DMS 273 (cell line): Measurements from ENCODE around the gene USP11.

Source experiments
- DNase-seq: peaks from one replicate; lab custom pipeline; 2025; ENCODE audit not compliant: unreplicated experiment; lab: John Stamatoyannopoulos, UW

The USP11 gene

DNA sequence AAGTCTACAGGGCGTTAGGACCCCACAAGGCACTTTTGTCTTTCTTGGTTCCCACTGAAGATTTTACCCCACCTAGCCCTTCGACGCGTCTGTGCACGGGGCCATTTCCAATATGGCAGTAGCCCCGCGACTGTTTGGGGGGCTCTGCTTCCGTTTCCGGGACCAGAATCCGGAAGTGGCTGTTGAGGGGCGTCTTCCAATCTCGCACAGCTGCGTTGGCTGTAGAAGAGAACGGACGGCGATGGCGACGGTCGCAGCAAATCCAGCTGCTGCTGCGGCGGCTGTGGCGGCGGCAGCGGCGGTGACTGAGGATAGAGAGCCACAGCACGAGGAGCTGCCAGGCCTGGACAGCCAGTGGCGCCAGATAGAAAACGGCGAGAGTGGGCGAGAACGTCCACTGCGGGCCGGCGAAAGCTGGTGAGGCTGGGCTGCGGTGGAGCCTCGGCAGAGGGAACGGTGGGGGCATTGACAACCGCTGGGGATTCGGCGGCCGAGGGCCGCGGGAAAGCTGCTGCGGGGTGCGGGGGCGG lies at the start of gene USP11:
Gene USP11, plus strand, starts transcription at position 207 of the 530 bp plus-strand sequence. Its CDS starts 35 bp downstream, at position 242.
- DNase-seq: peak; percentile 75

DNA sequence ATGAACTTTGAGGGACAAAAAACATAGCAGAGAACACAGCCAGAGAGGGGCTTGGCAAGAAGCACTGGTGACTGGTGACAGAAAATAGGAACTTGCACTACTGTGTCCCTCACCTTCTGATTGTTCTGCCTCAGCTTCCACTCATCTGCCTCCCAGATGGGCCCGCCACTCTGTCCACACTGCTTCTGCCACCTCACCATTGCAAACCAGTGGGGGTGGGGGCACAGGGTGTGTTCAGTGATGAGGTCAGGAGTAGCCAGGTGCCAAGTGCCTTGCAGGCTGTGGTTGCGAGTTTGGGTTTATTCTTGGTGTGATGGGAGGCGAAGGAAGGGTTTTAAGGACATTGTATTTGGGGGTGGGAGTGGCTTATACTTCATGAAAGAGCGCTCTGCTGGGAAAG lies 48.3 kb upstream of the USP11 start:
- DNase-seq: no peak

DNA sequence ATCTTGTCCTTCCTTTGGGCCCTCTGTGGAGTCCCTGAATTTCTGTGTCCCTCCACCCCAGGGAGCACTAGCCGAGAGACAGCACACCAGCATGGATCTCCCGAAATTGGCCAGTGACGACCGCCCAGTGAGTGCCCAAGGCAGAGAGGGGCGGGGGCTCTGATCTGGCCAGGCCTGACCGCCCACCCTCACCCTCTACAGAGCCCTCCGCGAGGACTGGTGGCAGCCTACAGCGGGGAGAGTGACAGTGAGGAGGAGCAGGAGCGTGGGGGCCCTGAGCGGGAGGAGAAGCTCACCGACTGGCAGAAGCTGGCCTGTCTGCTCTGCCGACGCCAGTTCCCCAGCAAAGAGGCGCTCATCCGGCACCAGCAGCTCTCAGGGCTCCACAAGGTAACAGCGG lies 47.6 kb upstream of the USP11 start:
- no peak for DNase-seq

DNA sequence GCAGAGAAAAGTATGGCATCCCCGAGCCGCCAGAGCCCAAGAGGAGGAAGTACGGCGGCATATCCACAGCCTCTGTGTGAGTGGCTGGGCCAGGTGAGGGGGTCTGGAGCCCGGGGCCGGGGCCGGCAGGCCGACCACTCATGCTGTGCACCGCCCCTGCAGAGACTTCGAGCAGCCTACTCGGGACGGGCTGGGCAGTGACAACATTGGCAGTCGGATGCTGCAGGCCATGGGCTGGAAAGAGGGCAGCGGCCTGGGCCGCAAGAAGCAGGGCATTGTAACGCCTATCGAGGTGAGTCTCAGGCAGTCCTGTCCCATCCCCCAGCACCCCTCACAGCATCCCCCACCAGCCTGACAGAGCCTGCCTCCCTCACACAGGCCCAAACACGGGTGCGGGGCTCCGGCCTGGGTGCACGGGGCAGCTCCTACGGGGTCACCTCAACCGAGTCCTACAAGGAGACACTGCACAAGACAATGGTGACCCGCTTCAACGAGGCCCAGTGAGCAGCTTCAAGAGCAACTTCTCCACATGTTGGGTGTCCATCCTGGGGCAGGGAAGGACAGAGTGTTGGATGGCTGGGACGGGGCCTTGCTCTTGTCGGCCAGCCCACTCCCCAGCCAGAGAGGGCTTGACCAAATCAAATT lies 46.6 kb upstream of the USP11 start:
- no peak for DNase-seq

DNA sequence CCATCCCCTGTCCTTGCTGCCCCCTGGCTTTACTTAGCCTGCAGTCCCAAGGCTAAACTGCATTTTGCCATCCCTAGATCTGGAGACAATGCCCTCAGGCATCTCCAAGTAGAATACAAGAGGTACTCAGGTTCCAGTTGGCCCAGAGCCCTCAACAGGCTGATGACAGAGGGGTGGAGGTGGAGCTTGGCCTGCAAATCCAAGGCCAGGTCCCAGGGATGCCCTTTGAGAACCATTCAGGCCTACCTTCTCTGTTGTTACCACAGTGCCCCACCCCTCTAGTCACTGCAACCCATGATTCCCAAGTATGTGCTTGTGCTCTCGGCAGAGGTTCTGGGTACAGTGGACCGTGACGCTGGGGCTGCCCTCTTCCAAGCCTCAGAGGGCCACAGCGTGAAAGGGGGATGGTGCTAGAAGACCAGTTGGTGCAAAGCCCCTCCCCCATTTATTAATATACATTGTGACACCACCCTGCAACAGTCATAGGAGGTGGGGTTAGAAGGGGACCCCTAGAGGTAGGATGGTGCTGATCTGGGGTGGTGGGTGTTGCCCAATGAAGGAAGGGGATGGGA lies 45.6 kb upstream of the USP11 start:
- DNase-seq: peak; percentile 37

DNA sequence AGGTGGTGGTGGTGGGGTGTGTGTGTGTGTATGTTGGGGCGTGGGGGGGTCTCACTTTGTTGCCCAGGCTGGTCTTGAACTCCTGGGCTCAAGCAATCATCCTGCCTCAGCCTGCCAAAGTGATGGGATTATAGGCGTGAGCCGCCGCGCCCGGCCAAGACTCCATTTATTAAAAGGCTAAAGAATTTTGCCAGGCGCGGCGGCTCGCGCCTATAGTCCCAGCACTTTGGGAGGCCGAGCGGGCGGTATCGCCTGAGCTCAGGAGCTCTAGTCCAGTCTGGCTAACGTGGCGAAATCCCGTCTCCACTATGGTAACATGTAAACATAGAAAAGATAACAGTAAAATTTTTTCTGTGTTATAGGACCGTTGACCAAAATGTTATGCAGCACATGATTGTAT lies 42.9 kb upstream of the USP11 start:
- DNase-seq: no peak

DNA sequence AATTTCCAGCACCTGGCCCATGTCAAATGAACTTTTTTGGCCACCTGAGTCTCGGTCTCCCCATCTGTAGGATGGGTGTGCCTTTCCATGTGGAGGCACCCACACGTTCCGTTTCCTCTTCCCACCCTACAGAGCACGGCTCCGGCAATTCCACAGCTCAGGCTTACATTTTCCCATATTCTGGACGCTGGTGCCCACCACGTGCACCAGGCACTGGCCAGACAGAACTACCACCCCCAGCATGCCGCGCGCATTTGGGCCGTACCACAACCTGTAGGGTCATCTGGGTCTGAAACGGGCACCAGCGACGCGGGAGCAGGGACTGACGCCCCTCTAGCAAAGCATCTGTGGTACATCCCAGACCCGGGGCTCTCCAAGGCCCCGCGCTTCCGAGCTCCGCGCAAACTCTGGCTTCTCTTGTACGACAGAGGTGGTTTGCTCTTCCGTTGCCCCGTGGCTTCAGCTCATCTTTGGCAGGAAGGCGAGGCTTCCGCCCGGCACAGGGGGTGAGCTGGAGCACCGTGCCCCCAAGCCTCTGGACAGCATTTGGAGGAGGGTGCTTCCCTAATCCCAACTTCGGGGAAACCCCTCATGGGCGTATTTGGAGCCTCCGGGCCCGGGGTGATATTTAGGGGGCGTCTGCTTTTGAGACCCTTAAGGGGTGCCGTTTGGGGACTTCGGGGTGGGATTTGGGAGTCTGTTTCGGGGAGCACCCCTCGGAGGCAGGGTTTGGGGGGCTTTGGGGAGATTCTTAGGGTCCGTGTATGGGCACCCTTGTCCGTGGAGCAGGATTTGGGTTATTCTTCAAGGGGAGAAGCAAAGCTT lies 42.2 kb upstream of the USP11 start:
- DNase-seq: peak; percentile 97

DNA sequence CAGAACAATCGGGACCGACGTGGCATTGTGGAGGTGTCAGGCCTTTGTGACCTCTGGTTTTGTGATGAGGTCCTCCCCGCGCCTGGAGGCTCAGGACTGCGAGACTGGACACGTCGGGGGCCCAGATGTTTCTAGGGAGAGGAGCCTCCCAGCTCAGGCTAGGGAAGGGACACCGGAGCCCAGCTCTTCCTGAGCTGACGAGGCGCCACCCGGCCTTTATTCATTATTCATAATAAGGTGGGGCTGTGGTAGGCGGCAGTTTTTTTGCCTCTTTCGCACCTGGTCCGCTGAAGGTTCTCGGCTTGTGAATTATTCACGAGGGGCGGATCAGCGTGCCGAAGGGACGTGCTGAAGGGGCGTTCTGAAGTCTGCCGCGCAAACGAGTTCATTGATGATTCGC lies 41.5 kb upstream of the USP11 start:
- peak; percentile 69 for DNase-seq

DNA sequence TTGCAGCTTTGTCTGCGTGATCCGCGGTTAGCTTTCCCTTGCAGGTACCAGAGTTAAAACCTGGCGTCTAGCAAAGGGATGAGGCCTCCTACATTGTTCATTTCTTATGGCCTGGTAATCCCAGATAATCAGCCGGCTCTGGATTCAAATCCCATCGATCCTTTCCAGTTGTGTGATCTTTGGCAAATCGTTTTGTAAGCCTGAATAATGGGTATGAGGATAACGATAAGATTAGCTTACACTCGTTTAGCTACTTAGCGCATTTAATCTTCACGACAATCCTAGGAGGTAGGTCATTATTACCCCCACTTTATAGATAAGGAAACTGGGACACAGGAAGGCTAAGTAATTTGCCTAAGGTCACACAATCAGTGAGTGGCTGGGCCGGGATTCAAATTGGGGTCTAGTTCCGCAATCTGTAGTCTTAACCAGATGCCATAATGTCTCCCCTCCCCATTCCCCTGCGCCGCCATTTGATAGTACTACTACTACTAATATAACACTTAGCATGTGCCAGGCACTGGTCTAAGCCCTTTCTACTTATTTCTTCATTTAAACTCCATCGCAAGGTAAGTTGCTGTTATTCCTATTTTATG lies 40.9 kb upstream of the USP11 start:
- DNase-seq: peak; percentile 31

DNA sequence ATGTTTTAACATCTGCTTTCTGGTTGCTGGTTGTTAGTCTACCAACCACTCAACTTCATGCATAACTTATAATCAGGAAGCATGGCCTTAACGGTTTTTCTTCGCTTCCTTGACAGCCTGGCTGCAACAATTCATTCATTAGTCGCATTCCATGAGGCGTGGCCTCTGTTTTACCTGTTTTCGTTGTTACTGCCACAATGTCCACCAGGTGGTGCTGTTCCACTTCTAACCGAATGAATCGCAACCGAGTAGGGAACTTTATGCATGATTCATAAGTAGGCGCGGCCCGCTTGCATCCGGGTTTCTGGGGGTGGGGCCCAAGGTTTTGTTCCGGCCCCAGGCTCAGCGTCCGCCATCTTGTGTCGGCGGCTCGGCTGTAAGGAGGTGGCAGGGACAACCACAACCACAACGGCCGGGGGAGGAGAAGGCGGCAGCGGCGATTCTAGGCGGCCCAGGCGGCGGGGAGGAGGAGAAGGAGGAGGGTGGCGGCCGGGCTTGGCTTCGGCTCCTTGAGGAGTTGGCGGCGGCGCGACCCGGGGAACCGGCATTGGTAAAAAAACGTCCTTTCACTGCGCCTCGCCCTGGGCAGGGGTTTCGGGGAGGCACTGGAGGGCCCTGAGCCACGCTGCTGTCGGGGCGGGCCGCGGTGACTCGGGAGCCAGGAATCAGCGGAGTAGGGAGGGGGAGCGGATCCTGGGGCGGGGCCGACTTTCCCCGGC lies 39.2 kb upstream of the USP11 start, which contains the start of gene UBA1:
Gene UBA1, plus strand, starts transcription at position 355 of the 719 bp plus-strand sequence. CDS start 4,974 bp downstream, outside the sequence.
- DNase-seq: peak; percentile 100

DNA sequence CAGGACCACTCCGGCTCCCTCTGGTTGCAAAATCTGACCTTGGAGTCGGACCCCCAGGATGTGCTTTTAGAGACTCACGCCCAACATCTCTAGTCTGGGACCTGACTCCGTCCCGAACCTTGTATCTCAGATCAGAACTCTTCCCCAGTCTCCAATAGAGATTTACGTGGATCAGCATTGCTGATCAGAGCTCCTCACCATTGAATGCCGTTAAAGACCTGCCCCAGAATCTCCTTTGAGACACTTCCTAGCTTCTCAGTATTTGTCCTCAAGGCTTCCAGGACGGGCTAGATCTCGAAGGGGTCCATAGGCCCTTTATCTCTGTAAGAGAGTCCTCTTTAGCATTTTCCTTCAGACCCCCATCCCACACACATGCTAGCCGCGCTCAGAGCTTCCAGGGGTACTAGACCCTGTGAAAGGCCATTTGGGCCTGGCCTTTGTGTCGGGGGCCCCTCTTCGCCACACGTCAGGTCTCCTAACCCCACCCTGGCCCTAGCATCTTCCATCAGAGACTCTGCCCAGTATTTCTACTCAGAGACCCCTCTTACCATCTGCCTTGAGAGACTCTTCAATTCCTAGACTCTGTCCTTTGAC lies 38.5 kb upstream of the USP11 start:
- DNase-seq: peak; percentile 52

DNA sequence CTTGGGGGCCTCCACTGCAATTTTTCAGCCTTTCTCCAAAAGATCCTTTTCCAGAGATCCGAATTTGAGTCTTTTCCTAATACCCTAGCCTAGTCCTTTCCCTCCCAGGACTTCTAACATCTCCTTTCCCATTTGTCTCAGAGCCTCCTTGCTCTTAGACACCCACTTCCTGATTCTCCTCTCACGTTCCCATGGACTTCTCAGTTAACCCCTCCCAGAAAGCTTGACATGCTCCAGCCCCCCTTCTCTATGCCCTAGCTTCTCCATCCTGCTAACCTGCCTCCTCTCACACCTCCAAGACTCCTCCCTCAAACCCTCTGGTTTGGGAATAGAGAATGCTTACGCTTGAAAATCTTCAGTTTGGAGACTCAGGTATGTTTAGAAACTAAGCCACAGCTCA lies 36.7 kb upstream of the USP11 start:
- no peak for DNase-seq

DNA sequence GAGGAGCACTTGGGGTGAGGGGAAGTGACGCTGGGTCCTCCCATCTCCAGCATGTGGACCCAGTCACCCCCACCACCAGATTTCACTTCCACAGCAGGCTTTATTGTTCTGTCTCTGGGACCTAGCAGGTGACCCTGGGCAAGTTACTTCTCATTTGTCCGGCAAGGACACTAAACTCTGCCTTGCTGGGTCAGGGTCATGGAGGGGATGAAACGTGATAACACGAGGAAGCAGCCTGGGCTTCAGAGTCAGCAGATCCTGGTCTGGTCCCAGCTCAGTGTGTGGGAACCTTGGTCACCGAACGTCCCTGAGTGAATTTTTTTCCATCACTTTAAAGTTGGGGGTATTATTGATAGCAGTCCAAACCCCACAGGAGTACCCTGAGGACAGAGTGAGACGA lies 35.3 kb upstream of the USP11 start:
- no peak for DNase-seq

DNA sequence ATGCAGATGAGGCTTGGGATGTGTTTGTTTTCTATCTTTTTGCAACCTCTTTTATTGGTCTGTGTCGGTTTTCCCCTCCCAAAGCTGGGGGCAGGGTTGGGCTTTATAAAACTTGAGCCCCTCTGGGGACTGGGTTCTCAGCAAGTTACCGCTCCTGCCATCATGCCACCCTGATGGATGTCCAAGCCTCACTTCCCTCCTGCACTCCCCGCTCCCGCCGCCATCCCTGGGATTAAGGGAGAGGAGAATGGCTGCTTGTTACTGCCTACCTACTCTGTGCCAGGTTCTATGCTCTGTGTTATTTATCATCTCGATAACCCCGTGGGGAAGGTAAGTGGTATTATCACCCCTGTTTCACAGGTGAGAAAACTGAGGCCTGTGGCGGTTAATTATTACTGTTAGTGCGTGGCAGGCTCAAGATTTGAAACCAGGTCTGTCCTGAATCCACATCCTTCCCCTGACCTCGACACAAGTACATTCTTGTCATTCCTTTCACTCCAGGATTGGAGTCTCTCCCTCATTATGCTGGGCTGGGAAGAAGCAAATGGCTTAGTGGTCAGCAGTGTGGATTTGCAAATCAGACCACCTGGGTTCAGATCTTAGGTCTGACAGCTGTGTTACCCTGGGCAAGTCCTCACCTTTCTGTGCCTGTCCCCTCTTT lies 34.7 kb upstream of the USP11 start:
- no peak for DNase-seq

DNA sequence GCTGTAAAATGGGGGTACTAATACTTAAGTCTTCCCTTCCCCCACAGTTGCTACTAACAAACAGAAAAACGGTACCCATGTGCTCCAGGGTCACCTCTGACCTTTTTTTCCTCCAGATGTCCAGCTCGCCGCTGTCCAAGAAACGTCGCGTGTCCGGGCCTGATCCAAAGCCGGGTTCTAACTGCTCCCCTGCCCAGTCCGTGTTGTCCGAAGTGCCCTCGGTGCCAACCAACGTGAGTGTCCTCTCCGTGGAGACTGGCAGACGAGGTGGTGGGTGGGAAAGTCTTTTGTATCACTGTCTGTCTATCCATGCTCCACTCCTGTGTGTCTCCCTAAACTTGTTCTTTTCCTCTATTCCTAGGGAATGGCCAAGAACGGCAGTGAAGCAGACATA lies 34.1 kb upstream of the USP11 start:
- DNase-seq: no peak

DNA sequence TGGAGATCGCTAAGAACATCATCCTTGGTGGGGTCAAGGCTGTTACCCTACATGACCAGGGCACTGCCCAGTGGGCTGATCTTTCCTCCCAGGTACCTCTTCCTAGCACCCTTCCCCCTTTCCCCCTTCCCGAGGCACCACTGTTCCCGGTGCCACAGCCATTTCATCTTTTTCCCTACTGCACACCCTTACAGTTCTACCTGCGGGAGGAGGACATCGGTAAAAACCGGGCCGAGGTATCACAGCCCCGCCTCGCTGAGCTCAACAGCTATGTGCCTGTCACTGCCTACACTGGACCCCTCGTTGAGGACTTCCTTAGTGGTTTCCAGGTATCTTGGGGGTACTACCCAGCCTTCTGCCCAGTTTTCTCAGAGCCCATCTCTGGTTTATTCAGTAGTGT lies 33.5 kb upstream of the USP11 start:
- DNase-seq: no peak

DNA sequence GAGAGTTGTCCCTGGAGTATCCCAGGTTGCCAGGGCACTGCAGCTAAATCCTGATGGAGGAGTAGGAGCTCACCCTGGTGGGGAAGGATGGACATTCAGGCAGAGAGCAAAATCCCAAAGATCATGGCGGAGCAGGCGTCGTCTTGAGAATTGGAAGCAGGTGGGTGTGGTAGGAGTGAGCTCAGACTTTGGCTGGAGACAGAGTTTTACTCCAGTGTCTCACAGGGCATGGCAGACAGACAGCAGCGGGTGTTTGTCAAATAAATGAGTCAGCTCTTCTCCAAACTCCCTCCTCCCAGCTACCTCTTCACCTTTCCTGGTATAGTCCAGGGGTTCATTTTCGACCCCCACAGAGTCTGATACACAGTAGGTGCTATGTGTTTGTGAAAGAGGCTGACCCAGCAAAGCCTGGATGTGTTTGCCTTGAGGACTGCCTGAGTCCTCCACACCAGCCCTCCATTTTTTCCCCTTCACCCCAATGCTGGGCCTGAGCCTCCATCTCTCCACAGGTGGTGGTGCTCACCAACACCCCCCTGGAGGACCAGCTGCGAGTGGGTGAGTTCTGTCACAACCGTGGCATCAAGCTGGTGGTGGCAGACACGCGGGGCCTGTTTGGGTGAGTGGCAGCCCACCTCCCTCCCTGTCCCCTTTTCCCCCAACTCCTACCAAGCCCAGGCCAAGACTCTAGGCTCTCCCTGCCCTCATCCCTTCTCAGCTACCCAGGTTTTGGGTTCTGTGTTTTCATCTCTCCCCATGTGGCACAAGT lies 32.2 kb upstream of the USP11 start:
- DNase-seq: peak; percentile 34

DNA sequence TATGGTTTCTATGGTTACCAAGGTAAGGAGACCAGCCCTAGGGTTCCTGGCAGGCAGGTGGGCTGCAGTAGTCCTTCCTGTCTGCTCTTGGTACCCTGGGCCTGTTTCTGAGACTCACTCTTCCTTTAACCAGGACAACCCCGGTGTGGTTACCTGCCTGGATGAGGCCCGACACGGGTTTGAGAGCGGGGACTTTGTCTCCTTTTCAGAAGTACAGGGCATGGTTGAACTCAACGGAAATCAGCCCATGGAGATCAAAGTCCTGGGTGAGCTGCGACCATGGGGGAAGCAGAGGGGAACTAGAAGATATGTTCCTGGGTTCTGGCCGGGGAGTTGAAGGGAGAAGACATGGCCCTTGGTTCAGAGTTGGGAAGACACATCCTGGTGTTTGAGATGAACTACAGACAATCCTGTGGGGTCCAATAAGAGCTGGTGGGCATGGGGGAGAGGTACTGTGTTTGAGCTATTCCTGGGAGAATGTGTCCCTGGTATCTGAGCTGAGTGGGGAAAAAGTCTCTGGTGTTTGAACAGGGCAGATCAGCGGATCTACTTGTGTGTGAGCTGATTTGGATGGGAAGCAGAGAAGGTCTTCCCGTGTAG lies 31.4 kb upstream of the USP11 start:
- DNase-seq: no peak

DNA sequence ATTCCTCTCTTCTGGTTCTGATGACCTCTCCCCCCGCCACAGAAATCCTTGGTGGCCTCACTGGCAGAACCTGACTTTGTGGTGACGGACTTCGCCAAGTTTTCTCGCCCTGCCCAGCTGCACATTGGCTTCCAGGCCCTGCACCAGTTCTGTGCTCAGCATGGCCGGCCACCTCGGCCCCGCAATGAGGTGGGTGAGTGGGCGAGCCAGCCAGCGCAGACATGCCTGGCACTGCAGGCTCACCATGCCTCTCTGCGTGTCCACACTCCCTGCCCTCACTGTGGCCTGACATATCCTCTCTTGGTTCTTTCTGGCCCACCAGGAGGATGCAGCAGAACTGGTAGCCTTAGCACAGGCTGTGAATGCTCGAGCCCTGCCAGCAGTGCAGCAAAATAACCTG lies 30.5 kb upstream of the USP11 start:
- DNase-seq: no peak
